GM23338 (cell line): ENCODE results near the gene ABCD2.

Experiments used
- CREB1 ChIP-seq: fragments of 250-450 bp; sonication (Bioruptor Pico); IDR thresholded peaks from 2 replicates; pipeline ENCODE4 v1.5.0; 2020; ENCODE audit warnings: low read depth, mild to moderate bottlenecking, moderate library complexity
- CTCF ChIP-seq, 2 experiments: fragments of 200-600 bp in 1 of 2; sonication (generic) in 1 of 2; conservative IDR thresholded peaks; 2 replicates each; pipeline versions ENCODE4 v1.5.1 to v1.6.1; 2016 to 2017; ENCODE audit warnings: antibody characterized with exemption in 2 of 2, low read depth in 2 of 2, mild to moderate bottlenecking in 2 of 2, moderate library complexity in 1 of 2
- EZH2 ChIP-seq: fragments of 200-600 bp; sonication (generic); IDR thresholded peaks from one replicate; pipeline ENCODE4 v1.8.0; 2017; ENCODE audit warnings: antibody characterized with exemption, mild to moderate bottlenecking, low read depth; ENCODE audit not compliant: unreplicated experiment
- EZH2phosphoT487 ChIP-seq: fragments of 200-600 bp; sonication (generic); IDR thresholded peaks from one replicate; pipeline ENCODE4 v1.8.1; 2018; ENCODE audit warnings: antibody characterized with exemption; ENCODE audit not compliant: unreplicated experiment
- JUNB ChIP-seq: IDR thresholded peaks from one replicate; pipeline ENCODE4 v1.6.1; 2016; ENCODE audit warnings: antibody characterized with exemption; ENCODE audit not compliant: unreplicated experiment
- POLR2AphosphoS5 ChIP-seq: IDR thresholded peaks from 2 replicates; pipeline ENCODE4 v1.6.1; 2016; ENCODE audit warnings: antibody characterized with exemption, low read depth
- REST ChIP-seq: IDR thresholded peaks from one replicate; pipeline ENCODE4 v1.6.1; 2018; ENCODE audit warnings: antibody characterized with exemption; ENCODE audit not compliant: unreplicated experiment
- STAT1 ChIP-seq: IDR thresholded peaks from one replicate; pipeline ENCODE4 v1.6.1; 2016; ENCODE audit warnings: antibody characterized with exemption; ENCODE audit not compliant: unreplicated experiment
- ZNF114 ChIP-seq: fragments of 250-450 bp; sonication (Bioruptor Pico); IDR thresholded peaks from 2 replicates; pipeline ENCODE4 v1.5.0; 2020; ENCODE audit warnings: mild to moderate bottlenecking, moderate library complexity
- ZNF331 ChIP-seq: fragments of 250-450 bp; sonication (Bioruptor Pico); IDR thresholded peaks from 2 replicates; pipeline ENCODE4 v1.5.0; 2020; ENCODE audit warnings: low read depth, mild to moderate bottlenecking, moderate library complexity

GRCh38 chr12:39505023-39505422, 114.6 kb downstream of the ABCD2 start:
- TF ChIP-seq CTCF (conservative IDR thresholded peaks at IDR 0.05; ENCODE audit: low read depth in 2 of 2) (no peak), EZH2phosphoT487 (no peak), REST (no peak), EZH2 (no peak), JUNB (no peak), POLR2AphosphoS5 (no peak), ZNF331 (CRISPR knock-in tag) (no peak), STAT1 (no peak), CREB1 (CRISPR knock-in tag) (no peak), ZNF114 (no peak)
